Measurements from ENCODE around the gene VIL1. TPM values are rescaled to one million over a fixed set of nuclear protein-coding genes. Genes with fewer than 3 reads are reported as not detected.
A peak's percentile ranks its signal among the peaks of the same experiment; 100 is the strongest.

VIL1 gene
- total and polyA plus RNA-seq, 2 of the 8 experiments (the other 6 are each of a cell fraction or from before 2014, with no cell fraction given): 6.2 to 7.0 TPM

DNA sequence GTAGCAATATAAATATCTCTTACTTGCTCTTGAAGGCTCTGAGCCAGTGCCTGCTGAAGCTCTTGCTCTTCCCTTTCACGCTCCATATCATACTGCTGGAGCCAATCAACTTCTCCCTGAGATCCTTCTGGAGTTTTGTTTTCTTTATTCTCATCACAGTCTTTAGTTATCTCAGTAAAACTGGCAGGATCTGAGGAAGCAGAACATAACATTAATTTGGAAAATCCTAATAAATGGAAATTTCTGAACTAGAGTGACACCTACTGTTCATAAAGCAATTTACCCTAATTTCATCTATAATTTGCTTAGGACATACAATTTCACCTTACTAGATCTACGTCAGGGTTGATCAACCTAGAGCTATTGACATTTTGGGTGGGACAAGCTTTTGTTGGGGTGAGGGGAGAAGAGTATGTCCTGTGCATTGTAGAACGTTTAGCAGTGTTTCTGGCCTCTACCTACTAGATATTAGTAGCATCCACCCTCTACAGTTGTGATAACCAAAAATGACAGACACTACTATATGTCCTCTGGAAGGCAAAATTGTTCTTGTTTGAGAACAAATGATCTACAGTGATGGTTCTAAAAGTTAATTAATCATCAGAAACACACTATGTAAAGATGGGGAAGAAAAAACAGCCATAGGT is 47.2 kb downstream of the VIL1 start:
- H2BK20ac ChIP-seq (ENCODE audit: low read length): no peak overlapping the region
- H2AFZ ChIP-seq (ENCODE audit: low read length): no peak overlapping the region
- no peak for DNase-seq (ENCODE audit: low read depth in 1 of 2, low spot score in 2 of 2)
- no peak overlapping the region for H3K4me2 ChIP-seq (ENCODE audit: insufficient read depth in 1 of 2, low read depth in 2 of 2, low read length in 2 of 2)
- H3K79me2 ChIP-seq (ENCODE audit: control insufficient read depth in 1 of 2, insufficient read depth in 2 of 2, low read length in 2 of 2): no peaks in the 10 kb centered on the region
- ChIA-PET CTCF (ENCODE audit: partially characterized antibody) (interaction anchor here (0.5 to 4.1 kb wide), 22 partner anchors 8 to 296 kb away, joined by 3 to 19 read pairs (median 4); no protein-coding TSS in a partner anchor), POLR2A (ENCODE audit: partially characterized antibody) (interaction anchor here (1.1 kb wide), 1 partner anchor 14 kb away, joined by 3 read pairs; no protein-coding TSS in a partner anchor)
- no peaks in the 10 kb centered on the region for H3K9me3 ChIP-seq (ENCODE audit: insufficient read depth in 2 of 2, low read depth in 1 of 2, low read length in 1 of 2)
- no peak overlapping the region for H2BK5ac ChIP-seq (ENCODE audit: low read depth, low read length)
- no peak overlapping the region for H4K8ac ChIP-seq (ENCODE audit: extremely low read depth, insufficient read depth, low read length)
- no peak overlapping the region for H2BK15ac ChIP-seq (ENCODE audit: low read length)
- H4K20me1 ChIP-seq (replicated peaks in 1 of 2; ENCODE audit: control insufficient read depth in 1 of 2, insufficient read depth in 2 of 2, low read length in 2 of 2): peaks cover 0 to 2% of the 10 kb centered on the region in 2 experiments
- TF ChIP-seq ZNF274 (IDR thresholded peaks at IDR 0.05; ENCODE audit: borderline replicate concordance, extremely low read depth, low read length) (no peak), BRCA1 (IDR thresholded peaks at IDR 0.05; ENCODE audit: low read depth, low read length) (no peak), TAF7 (optimal IDR thresholded peaks at IDR 0.05; ENCODE audit: borderline replicate concordance, low read depth, low read length) (no peak), RAD21 (IDR thresholded peaks at IDR 0.05 in 1 of 2, conservative IDR thresholded peaks at IDR 0.05 in 1 of 2; ENCODE audit: low read depth in 2 of 2, low read length in 2 of 2) (peak in 1 of 2 experiments; percentile 28; a peak in 3 of 4 replicates), SUZ12 (IDR thresholded peaks at IDR 0.05; ENCODE audit: low read length) (no peak), FOSL1 (IDR thresholded peaks at IDR 0.05; ENCODE audit: insufficient read depth, low read depth, low read length) (no peak)
- TF ChIP-seq, protein P1, sequence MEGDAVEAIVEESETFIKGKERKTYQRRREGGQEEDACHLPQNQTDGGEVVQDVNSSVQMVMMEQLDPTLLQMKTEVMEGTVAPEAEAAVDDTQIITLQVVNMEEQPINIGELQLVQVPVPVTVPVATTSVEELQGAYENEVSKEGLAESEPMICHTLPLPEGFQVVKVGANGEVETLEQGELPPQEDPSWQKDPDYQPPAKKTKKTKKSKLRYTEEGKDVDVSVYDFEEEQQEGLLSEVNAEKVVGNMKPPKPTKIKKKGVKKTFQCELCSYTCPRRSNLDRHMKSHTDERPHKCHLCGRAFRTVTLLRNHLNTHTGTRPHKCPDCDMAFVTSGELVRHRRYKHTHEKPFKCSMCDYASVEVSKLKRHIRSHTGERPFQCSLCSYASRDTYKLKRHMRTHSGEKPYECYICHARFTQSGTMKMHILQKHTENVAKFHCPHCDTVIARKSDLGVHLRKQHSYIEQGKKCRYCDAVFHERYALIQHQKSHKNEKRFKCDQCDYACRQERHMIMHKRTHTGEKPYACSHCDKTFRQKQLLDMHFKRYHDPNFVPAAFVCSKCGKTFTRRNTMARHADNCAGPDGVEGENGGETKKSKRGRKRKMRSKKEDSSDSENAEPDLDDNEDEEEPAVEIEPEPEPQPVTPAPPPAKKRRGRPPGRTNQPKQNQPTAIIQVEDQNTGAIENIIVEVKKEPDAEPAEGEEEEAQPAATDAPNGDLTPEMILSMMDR (IDR thresholded peaks at IDR 0.05; ENCODE audit: control extremely low read depth in 1 of 3, insufficient read depth in 1 of 3, low read depth in 1 of 3, low read length in 3 of 3): peak in 1 of 3 experiments; percentile 33; a peak in 1 of 4 replicates
- H2BK120ac ChIP-seq (replicated peaks; ENCODE audit: low read depth, low read length): no peak overlapping the region
- H2BK12ac ChIP-seq (ENCODE audit: low read depth, low read length): no peak overlapping the region
- H3K27me3 ChIP-seq (replicated peaks in 1 of 4; ENCODE audit: control insufficient read depth in 3 of 4, extremely low read depth in 1 of 4, insufficient read depth in 3 of 4, low read length in 3 of 4): no peaks in the 10 kb centered on the region
- no peaks in the 10 kb centered on the region for H3K4me1 ChIP-seq (replicated peaks in 1 of 4; ENCODE audit: control insufficient read depth in 3 of 4, insufficient read depth in 4 of 4, low read length in 3 of 4)
- no peak overlapping the region for H3K14ac ChIP-seq (ENCODE audit: insufficient read length)
- no peak overlapping the region for H3K27ac ChIP-seq (ENCODE audit: low read depth, low read length)
- no peak overlapping the region for H2AK5ac ChIP-seq (ENCODE audit: low read depth, low read length)
- WGBS, 2 experiments (ENCODE audit: extremely low coverage in 1 of 2, insufficient coverage in 1 of 2, insufficient read length in 1 of 2, insufficient replicate concordance in 2 of 2, low coverage in 1 of 2, low lambda C conversion rate in 2 of 2, missing lambda C conversion rate in 1 of 2): 59% methylated on average over 3 of the region's 3 CpGs; no CpG with 5 or more reads in 1 of the 2 experiments
- peaks cover 2 to 38% (median 15%) of the 10 kb centered on the region in 4 experiments; a peak in 6 of 8 replicates for H3K36me3 ChIP-seq (ENCODE audit: control insufficient read depth in 2 of 4, insufficient read depth in 4 of 4, low read length in 3 of 4)
- H3K23ac ChIP-seq (ENCODE audit: insufficient read length): no peak overlapping the region
- no peak overlapping the region for H3K9ac ChIP-seq (replicated peaks in 1 of 4; ENCODE audit: extremely low read depth in 1 of 4, low read depth in 3 of 4, low read length in 3 of 4)
- no peaks in the 10 kb centered on the region for H3K79me1 ChIP-seq (ENCODE audit: low read depth, low read length)
- FAIRE-seq: no peak
- no peak overlapping the region for H4K91ac ChIP-seq (replicated peaks; ENCODE audit: insufficient read length, low read length)
- no peak overlapping the region for H4K5ac ChIP-seq (ENCODE audit: insufficient read length, low read depth, low read length)
- no peak overlapping the region for H3K18ac ChIP-seq (ENCODE audit: extremely low read depth, low read length)
- H3K4ac ChIP-seq (replicated peaks; ENCODE audit: insufficient read length, low read depth, low read length): no peak overlapping the region
- H3K4me3 ChIP-seq (ENCODE audit: extremely low read depth in 1 of 4, insufficient read depth in 2 of 4, low read depth in 3 of 4, low read length in 4 of 4): no peak overlapping the region
- H3K56ac ChIP-seq (replicated peaks; ENCODE audit: insufficient read length, low read depth, low read length): no peak overlapping the region
- no peaks in the 10 kb centered on the region for H3K23me2 ChIP-seq (ENCODE audit: low read depth, low read length)
